COR-L47 (cell line): ENCODE data around the gene CASK.
"Not testable (repeated sequence)": the region's sequence is repeated elsewhere in the genome, so short reads cannot be mapped to it uniquely, and the experiment has no call there.

Experiments used
- DNase-seq: peaks from one replicate; lab custom pipeline; 2025; lab: John Stamatoyannopoulos, UW

The CASK gene

GRCh38 chrX:41732260-41732659, 191.1 kb downstream of the CASK start:
- no peak for DNase-seq

- no peak for DNase-seq
These were observed 193.3 kb downstream of the CASK start for GRCh38 chrX:41730081-41730480.

GRCh38 chrX:41728125-41728524, 195.2 kb downstream of the CASK start:
- no peak for DNase-seq

GRCh38 chrX:41723826-41724225, 199.5 kb downstream of the CASK start, which contains the start of gene GPR82:
TSS of gene GPR82 (plus strand) at chrX:41724181. CDS start at chrX:41727027, 2,846 bp downstream.
- no peak for DNase-seq

- DNase-seq: no peak
These were observed 200.3 kb downstream of the CASK start for GRCh38 chrX:41722816-41723618.

GRCh38 chrX:41722214-41722613, 201.1 kb downstream of the CASK start:
- no peak for DNase-seq

- DNase-seq: no peak
These were observed 201.8 kb downstream of the CASK start for GRCh38 chrX:41721590-41721989.

- DNase-seq: no peak
These were observed 203.1 kb downstream of the CASK start for GRCh38 chrX:41720125-41720779.

- DNase-seq: not testable (repeated sequence)
These were observed 203.7 kb downstream of the CASK start for GRCh38 chrX:41719610-41720009.

GRCh38 chrX:41718481-41719235, 204.7 kb downstream of the CASK start:
- no peak for DNase-seq

GRCh38 chrX:41716767-41717473, 206.4 kb downstream of the CASK start:
- DNase-seq: no peak

- no peak for DNase-seq
These were observed 207.1 kb downstream of the CASK start for GRCh38 chrX:41716222-41716621.

GRCh38 chrX:41711021-41711667, 212.2 kb downstream of the CASK start:
- DNase-seq: no peak

GRCh38 chrX:41708486-41708885, 214.9 kb downstream of the CASK start:
- no peak for DNase-seq

- no peak for DNase-seq
These were observed 216.1 kb downstream of the CASK start for GRCh38 chrX:41707218-41707617.

GRCh38 chrX:41705680-41706374, 217.5 kb downstream of the CASK start:
- DNase-seq: no peak

- DNase-seq: no peak
These were observed 218.3 kb downstream of the CASK start for GRCh38 chrX:41705042-41705441.

GRCh38 chrX:41703574-41704029, 219.8 kb downstream of the CASK start:
- no peak for DNase-seq

GRCh38 chrX:41695426-41695825, 227.9 kb downstream of the CASK start:
- no peak for DNase-seq

- no peak for DNase-seq
These were observed 230.3 kb downstream of the CASK start for GRCh38 chrX:41693024-41693423.
